ENCODE data around the gene FAM110D.

FAM110D gene

DNA sequence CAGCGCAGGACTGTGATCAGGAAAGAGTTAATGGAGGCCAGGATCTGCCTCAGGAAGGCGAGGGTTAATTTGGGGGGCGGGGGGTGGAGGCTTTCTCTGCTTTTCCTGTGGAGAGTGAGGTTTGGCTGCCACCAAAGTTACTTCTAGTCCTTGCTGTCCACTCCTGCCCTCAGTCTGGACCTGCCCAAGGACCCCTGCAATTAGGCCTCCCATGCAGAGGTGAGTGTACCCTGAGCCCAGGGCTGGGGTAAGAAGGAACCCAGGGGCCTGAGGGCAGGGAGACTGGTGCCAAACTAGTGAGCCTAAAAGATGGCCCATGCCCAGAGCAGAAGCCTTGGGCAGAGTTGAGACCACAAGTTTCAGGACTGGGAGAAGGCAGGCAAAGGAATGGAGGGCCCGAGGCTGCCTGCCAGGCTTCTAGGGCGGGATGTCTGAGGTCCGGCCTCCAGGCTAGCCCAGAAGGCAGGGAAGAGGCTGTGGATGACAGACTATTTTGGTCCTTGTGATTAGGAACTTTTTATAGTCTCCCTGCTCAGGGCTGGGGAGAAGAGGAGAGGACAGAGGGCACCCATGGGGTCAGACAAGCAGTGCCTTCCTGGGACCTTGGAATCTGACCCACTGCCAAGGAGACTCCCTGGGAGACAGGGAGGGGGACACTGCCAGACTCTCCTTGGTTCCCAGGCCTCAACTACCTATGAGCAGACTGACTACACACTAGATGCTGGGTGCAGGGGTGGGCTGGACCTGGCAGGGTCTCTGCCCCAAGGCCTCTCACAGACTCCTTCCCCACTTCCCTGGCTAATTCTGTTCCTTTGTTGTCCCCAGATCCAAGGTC lies at the start of gene FAM110D:
Gene FAM110D (plus strand): TSS at position 172 of the 835 bp plus-strand sequence. CDS start 2,213 bp downstream, outside the sequence.
- Histone ChIP-seq H3K9ac (ENCODE audit: low read depth in 1 of 2, low read length in 2 of 2) (no peak within 1 kb of the TSS), H3K9me3 (ENCODE audit: control insufficient read depth in 2 of 2, low read length in 2 of 2) (no peaks in the 10 kb centered on the region), H3K36me3 (ENCODE audit: control insufficient read depth in 2 of 2, insufficient read depth in 2 of 2, low read length in 2 of 2) (no peaks in the 10 kb centered on the region), H3K27ac (ENCODE audit: low read depth in 2 of 2, low read length in 2 of 2) (no peak within 1 kb of the TSS), H3K4me3 (ENCODE audit: low read length in 2 of 2) (peak within 1 kb of the TSS in 1 of 2 donors; percentile 20), H3K27me3 (ENCODE audit: control insufficient read depth in 2 of 2, insufficient read depth in 2 of 2, low read length in 2 of 2) (peaks cover 21 to 25% of the 10 kb centered on the region in 2 donors), H3K4me1 (ENCODE audit: control insufficient read depth in 2 of 2, insufficient read depth in 2 of 2, low read length in 2 of 2) (peaks cover 8 to 10% of the 10 kb centered on the region in 2 donors)

DNA sequence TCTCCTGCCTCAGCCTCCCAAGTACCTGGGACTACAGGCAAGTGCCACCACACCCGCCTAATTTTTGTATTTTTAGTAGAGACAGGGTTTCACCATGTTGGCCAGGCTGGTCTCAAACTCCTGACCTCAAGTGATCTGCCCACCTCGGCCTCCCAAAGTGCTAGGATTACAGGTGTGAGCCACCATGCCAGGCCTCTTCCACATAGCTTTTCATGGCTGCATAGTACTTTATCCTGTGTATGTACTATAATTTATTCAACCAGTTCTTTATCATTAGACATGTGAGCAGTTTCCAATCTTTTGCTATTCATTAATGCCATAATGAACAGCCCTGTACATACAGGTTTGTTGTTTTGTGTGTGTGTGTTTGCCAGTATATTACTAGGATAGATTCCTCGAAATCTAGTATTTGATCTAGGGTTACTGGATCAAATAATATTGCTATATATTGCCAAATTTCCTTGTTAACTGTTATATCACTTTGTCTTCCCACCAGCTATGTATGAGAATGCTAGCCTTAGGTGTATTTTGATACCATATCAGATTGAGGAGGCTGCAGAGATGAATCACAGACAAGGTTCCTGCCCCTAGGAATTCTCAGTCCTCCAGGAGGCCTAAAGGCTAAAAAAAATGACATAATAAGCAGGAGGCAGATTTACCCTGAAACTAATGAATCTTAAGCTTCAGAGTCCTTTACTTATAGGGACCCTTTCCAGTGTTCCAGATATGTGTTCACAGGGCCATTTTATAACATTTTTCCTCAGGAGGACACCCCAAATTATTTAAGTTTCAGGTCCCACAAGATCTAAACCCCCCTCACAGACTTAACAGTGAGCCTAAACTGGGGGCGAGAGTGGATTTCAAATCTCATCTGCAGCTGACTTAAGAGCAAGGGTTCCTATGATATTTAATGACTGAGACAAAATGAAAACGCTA lies 49.4 kb upstream of the FAM110D start:
- Histone ChIP-seq H3K4me3 (ENCODE audit: low read length in 2 of 2) (peak overlapping the region in 1 of 2 donors; percentile 77), H3K27ac (ENCODE audit: low read depth in 2 of 2, low read length in 2 of 2) (no peak overlapping the region), H3K36me3 (ENCODE audit: control insufficient read depth in 2 of 2, insufficient read depth in 2 of 2, low read length in 2 of 2) (peaks cover 0 to 6% of the 10 kb centered on the region in 2 donors), H3K4me1 (ENCODE audit: control insufficient read depth in 2 of 2, insufficient read depth in 2 of 2, low read length in 2 of 2) (peaks cover 14 to 26% of the 10 kb centered on the region in 2 donors), H3K9me3 (ENCODE audit: control insufficient read depth in 2 of 2, low read length in 2 of 2) (no peaks in the 10 kb centered on the region), H3K27me3 (ENCODE audit: control insufficient read depth in 2 of 2, insufficient read depth in 2 of 2, low read length in 2 of 2) (no peaks in the 10 kb centered on the region), H3K9ac (ENCODE audit: low read depth in 1 of 2, low read length in 2 of 2) (peak overlapping the region in 1 of 2 donors; percentile 83)

DNA sequence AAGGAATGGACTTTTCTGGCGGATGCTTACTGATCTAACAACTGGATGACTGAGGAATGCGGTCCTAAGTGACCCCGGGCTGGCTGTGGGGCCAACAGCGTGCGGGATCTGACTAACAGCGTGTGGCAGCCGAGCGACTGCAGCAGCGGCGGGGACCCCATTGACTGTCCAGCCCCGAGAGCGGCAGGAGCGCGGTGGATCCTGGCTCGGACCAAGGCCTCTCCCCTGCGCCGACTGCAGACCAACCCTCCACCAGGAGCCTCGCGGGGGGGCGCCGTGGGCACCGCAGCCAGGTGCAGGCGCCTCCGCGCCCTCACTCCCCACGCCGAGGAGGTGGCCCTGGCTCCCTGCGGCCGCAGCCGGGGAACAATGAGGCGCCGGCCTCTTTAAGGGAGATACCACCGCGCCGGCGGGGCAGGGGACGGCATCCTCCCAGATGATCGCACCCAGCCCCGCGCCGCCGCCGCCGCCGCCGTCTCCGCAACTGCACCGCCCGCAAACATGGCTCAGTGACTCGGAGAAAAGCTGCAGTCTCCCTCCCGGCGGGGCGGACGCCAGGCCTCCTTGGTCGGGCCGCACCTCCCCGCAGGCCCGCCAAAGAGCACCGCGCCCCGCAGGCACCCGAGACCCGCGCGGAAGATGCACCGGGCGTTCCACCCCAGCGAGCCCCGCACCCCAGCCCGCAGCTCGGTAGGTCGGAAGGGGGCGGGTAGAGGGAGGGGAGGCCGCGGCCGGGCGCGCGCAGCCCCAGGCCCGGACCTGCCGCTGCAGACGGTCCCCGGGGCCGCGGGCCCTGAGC lies 47.9 kb upstream of the FAM110D start:
- H3K9me3 ChIP-seq (ENCODE audit: control insufficient read depth in 2 of 2, low read length in 2 of 2) = no peaks in the 10 kb centered on the region
- peaks cover 2 to 10% of the 10 kb centered on the region in 2 donors for H3K36me3 ChIP-seq (ENCODE audit: control insufficient read depth in 2 of 2, insufficient read depth in 2 of 2, low read length in 2 of 2)
- peaks cover 17 to 33% of the 10 kb centered on the region in 2 donors for H3K4me1 ChIP-seq (ENCODE audit: control insufficient read depth in 2 of 2, insufficient read depth in 2 of 2, low read length in 2 of 2)

DNA sequence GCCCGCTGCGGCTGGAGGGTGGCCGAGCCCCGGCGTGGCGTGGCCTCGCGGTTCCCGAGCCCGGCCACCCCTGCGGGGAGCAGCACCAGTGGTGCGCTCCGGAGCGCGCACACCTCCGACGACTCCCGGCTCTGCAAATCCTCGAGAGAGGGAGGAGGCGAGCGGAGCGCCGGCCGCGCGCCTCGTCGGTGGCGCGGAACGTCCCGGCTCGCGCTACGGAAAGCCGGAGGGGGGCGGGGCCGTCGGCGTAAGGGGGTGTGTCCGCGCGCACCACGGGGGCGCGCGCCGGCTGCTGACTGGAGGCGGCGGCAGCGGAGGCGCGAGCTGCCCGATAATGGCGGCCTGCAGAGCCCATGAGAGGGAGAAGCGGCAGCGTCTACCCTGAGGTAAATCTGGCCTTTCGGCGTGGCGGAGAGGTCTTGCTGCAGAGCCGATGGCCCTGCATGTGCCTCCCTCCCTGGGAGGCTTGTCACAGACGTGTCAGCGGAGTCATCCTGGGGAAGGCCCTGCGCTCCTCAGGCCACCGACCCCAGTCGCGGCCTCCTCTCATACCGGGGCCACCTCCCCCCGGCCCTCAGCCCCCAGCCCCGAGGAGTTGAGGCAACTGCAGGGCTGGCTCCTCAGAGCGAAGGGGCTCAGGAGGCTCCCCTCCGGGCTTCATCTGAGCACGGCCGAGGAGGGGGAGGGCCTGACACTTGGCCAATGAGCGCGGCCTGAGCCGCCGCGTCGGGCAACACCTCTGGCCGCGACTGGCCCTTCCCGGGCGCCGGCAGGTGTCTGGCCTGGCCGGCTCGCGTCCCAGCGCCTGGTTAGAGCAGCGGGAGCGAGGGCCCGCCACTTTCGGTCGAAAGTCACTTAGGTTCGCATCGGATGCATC lies 47.1 kb upstream of the FAM110D start, which contains the start of gene PDIK1L:
Gene PDIK1L (plus strand): TSS at position 295 of the 877 bp plus-strand sequence. CDS start 2,485 bp downstream, outside the sequence.
- peaks cover 2 to 12% of the 10 kb centered on the region in 2 donors for H3K36me3 ChIP-seq (ENCODE audit: control insufficient read depth in 2 of 2, insufficient read depth in 2 of 2, low read length in 2 of 2)
- H3K27ac ChIP-seq (ENCODE audit: low read depth in 2 of 2, low read length in 2 of 2) = peak within 1 kb of the TSS; percentile 90 to 98
- H3K9ac ChIP-seq (ENCODE audit: low read depth in 1 of 2, low read length in 2 of 2) = peak within 1 kb of the TSS; percentile 83 to 94
- H3K27me3 ChIP-seq (ENCODE audit: control insufficient read depth in 2 of 2, insufficient read depth in 2 of 2, low read length in 2 of 2) = no peaks in the 10 kb centered on the region
- peaks cover 17 to 33% of the 10 kb centered on the region in 2 donors for H3K4me1 ChIP-seq (ENCODE audit: control insufficient read depth in 2 of 2, insufficient read depth in 2 of 2, low read length in 2 of 2)
- H3K9me3 ChIP-seq (ENCODE audit: control insufficient read depth in 2 of 2, low read length in 2 of 2) = no peaks in the 10 kb centered on the region
- peak within 1 kb of the TSS; percentile 77 to 96 for H3K4me3 ChIP-seq (ENCODE audit: low read length in 2 of 2)

More for the DNA sequence above, 47.9 kb upstream of the FAM110D start:
- H3K27ac ChIP-seq (ENCODE audit: low read depth in 2 of 2, low read length in 2 of 2) = peak overlapping the region; percentile 90 to 96
- no peaks in the 10 kb centered on the region for H3K27me3 ChIP-seq (ENCODE audit: control insufficient read depth in 2 of 2, insufficient read depth in 2 of 2, low read length in 2 of 2)
- H3K9ac ChIP-seq (ENCODE audit: low read depth in 1 of 2, low read length in 2 of 2) = peak overlapping the region; percentile 83 to 89
- peak overlapping the region; percentile 77 to 96 for H3K4me3 ChIP-seq (ENCODE audit: low read length in 2 of 2)

DNA sequence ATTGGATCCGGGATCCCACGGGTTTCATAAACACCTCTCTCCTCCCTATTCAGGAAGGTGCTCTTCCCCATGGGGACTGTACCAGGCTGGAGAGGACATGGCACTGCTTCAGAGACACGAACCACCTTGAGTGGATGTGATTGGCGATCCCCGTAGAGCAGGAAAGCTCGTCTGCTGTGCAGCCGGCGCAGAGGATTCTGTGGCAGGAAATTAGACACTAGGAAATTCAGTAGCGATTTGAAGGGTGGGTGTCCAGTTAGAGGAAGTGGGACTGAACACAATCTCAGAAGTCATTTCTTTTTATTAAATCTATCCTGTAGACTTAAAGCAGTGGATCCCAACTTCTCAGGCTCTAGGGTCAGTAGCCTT lies 46.5 kb upstream of the FAM110D start:
- H3K27ac ChIP-seq (ENCODE audit: low read depth in 2 of 2, low read length in 2 of 2) = peak overlapping the region; percentile 90 to 98
- H3K27me3 ChIP-seq (ENCODE audit: control insufficient read depth in 2 of 2, insufficient read depth in 2 of 2, low read length in 2 of 2) = no peaks in the 10 kb centered on the region
- H3K4me3 ChIP-seq (ENCODE audit: low read length in 2 of 2) = peak overlapping the region; percentile 77 to 96
- peak overlapping the region; percentile 83 to 94 for H3K9ac ChIP-seq (ENCODE audit: low read depth in 1 of 2, low read length in 2 of 2)
- peaks cover 2 to 12% of the 10 kb centered on the region in 2 donors for H3K36me3 ChIP-seq (ENCODE audit: control insufficient read depth in 2 of 2, insufficient read depth in 2 of 2, low read length in 2 of 2)
- H3K9me3 ChIP-seq (ENCODE audit: control insufficient read depth in 2 of 2, low read length in 2 of 2) = no peaks in the 10 kb centered on the region
- peaks cover 17 to 33% of the 10 kb centered on the region in 2 donors for H3K4me1 ChIP-seq (ENCODE audit: control insufficient read depth in 2 of 2, insufficient read depth in 2 of 2, low read length in 2 of 2)

DNA sequence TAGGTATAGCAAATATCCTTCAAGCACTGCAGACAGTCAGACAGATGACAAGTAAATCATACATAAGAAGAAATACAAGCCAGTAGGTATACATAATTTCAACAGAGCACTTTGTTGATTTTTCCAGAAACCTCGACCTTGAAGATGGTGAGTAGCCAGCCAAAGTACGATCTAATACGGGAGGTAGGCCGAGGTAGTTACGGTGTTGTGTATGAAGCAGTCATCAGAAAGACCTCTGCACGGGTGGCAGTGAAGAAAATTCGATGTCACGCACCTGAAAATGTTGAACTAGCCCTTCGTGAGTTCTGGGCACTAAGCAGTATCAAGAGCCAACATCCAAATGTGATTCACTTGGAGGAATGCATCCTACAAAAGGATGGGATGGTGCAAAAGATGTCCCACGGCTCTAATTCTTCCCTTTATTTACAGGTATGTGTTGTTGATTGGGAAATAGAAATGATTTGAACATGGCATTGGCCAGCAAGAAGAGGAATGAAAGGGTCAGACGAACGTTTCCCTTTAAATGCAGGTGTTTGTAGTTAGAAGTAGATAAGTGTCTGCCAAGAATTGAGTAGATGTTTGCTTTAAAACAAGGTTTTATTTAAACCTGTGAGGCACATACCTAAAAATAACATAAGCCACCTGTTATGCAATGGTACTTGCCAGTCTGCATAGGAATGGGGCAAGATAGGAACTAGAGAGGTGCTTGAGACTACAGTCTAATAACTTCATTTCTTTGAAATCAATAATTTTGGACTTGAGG lies 44.5 kb upstream of the FAM110D start:
- Histone ChIP-seq H3K4me1 (ENCODE audit: control insufficient read depth in 2 of 2, insufficient read depth in 2 of 2, low read length in 2 of 2) (peaks cover 17 to 33% of the 10 kb centered on the region in 2 donors), H3K27ac (ENCODE audit: low read depth in 2 of 2, low read length in 2 of 2) (peak overlapping the region; percentile 62 to 72), H3K27me3 (ENCODE audit: control insufficient read depth in 2 of 2, insufficient read depth in 2 of 2, low read length in 2 of 2) (no peaks in the 10 kb centered on the region), H3K9me3 (ENCODE audit: control insufficient read depth in 2 of 2, low read length in 2 of 2) (no peaks in the 10 kb centered on the region), H3K4me3 (ENCODE audit: low read length in 2 of 2) (peak overlapping the region in 1 of 2 donors; percentile 49), H3K36me3 (ENCODE audit: control insufficient read depth in 2 of 2, insufficient read depth in 2 of 2, low read length in 2 of 2) (peaks cover 8 to 23% of the 10 kb centered on the region in 2 donors), H3K9ac (ENCODE audit: low read depth in 1 of 2, low read length in 2 of 2) (peak overlapping the region; percentile 20 to 69)

DNA sequence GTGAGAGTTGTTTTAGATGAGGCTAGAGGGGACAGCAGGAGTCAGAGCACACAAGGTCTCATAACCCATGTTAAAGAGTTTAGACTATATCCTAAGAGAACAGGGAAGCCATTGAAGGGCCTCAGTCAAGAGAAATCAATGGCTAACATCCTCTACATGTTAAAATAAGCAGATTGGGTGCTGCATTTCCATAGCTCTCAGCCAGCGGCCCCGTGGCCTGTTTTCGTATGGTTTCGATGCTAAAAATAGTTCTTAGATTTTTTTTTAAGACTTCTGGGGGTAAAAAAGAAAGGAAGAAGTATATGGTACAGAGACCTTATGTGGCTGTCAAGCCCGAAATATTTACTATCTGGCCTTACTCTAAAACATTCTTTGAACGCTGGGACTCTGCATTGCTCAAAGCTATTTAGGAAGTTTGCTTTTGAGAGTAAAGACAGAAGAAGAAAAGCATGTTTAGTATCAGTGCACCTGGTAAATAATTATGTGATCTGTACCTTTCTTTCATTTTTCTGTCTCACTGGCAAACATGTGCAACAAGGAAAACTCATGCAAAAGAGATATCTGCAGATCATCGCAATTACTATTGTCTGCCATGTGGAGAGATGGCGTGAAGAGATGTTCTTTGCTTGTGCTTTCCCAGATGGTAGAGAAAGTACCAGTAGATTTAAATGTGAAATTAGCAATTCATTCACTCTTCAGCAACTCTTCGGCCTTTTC lies 38.8 kb upstream of the FAM110D start:
- Histone ChIP-seq H3K4me1 (ENCODE audit: control insufficient read depth in 2 of 2, insufficient read depth in 2 of 2, low read length in 2 of 2) (peaks cover 0 to 20% of the 10 kb centered on the region in 2 donors), H3K27ac (ENCODE audit: low read depth in 2 of 2, low read length in 2 of 2) (no peak overlapping the region), H3K27me3 (ENCODE audit: control insufficient read depth in 2 of 2, insufficient read depth in 2 of 2, low read length in 2 of 2) (no peaks in the 10 kb centered on the region), H3K36me3 (ENCODE audit: control insufficient read depth in 2 of 2, insufficient read depth in 2 of 2, low read length in 2 of 2) (peaks cover 10 to 41% of the 10 kb centered on the region in 2 donors), H3K4me3 (ENCODE audit: low read length in 2 of 2) (no peak overlapping the region), H3K9me3 (ENCODE audit: control insufficient read depth in 2 of 2, low read length in 2 of 2) (no peaks in the 10 kb centered on the region), H3K9ac (ENCODE audit: low read depth in 1 of 2, low read length in 2 of 2) (no peak overlapping the region)

Measured in mucosa of rectum (tissue), 2 donors.